Loucy (cell line): ENCODE data around the gene KIFAP3.

Experiments used
- H2AFZ ChIP-seq: fragments of 200-600 bp; sonication (generic); 2 replicates; pipeline ENCODE4 v1.6.0; 2016; ENCODE audit warnings: antibody characterized with exemption, mild to moderate bottlenecking, low read length, moderate library complexity
- H3F3A ChIP-seq: fragments of 200-600 bp; 2 replicates; pipeline ENCODE4 v1.6.0; 2016; ENCODE audit warnings: antibody characterized with exemption, low read depth, mild to moderate bottlenecking
- H3K27me3 ChIP-seq: fragments of 200-600 bp; sonication (generic); 2 replicates; pipeline ENCODE4 v1.6.1; 2014; ENCODE audit warnings: low read length, mild to moderate bottlenecking; ENCODE audit not compliant: insufficient read depth, poor library complexity, severe bottlenecking
- H3K36me3 ChIP-seq: fragments of 200-600 bp; sonication (generic); 2 replicates; pipeline ENCODE4 v1.6.1; 2016; ENCODE audit warnings: low read length; ENCODE audit not compliant: insufficient read depth
- H3K4me1 ChIP-seq: fragments of 200-600 bp; sonication (generic); 2 replicates; pipeline ENCODE4 v1.5.1; 2014; ENCODE audit warnings: low read length, mild to moderate bottlenecking; ENCODE audit not compliant: insufficient read depth, poor library complexity, severe bottlenecking
- H3K4me2 ChIP-seq: fragments of 200-600 bp; sonication (generic); 2 replicates; pipeline ENCODE4 v1.6.0; 2014; ENCODE audit warnings: antibody characterized with exemption, low read length, low read depth, mild to moderate bottlenecking; ENCODE audit not compliant: poor library complexity, severe bottlenecking
- H3K4me3 ChIP-seq: fragments of 200-600 bp; sonication (generic); 2 replicates; pipeline ENCODE4 v1.5.1; 2014; ENCODE audit warnings: low read length, mild to moderate bottlenecking, mixed read lengths; ENCODE audit not compliant: poor library complexity, severe bottlenecking
- H3K79me2 ChIP-seq: fragments of 200-600 bp; sonication (generic); 2 replicates; pipeline ENCODE4 v1.6.1; 2014; ENCODE audit warnings: low read length; ENCODE audit not compliant: insufficient read depth
- H3K9ac ChIP-seq: fragments of 200-600 bp; sonication (generic); 2 replicates; pipeline ENCODE4 v1.6.0; 2014; ENCODE audit warnings: mild to moderate bottlenecking, low read depth, low read length, moderate library complexity; ENCODE audit not compliant: poor library complexity, severe bottlenecking
- H3K9me2 ChIP-seq: fragments of 200-600 bp; sonication (generic); replicated peaks from 2 replicates; pipeline ENCODE4 v1.6.1; 2016; ENCODE audit warnings: low read depth, low read length, mixed read lengths
- H3K9me3 ChIP-seq: fragments of 200-600 bp; sonication (generic); 2 replicates; pipeline ENCODE4 v1.6.1; 2014; ENCODE audit warnings: mild to moderate bottlenecking, antibody characterized with exemption, low read length, low read depth; ENCODE audit not compliant: insufficient read depth
- H4K20me1 ChIP-seq: fragments of 200-600 bp; sonication (generic); 2 replicates; pipeline ENCODE4 v1.6.0; 2014; ENCODE audit warnings: antibody characterized with exemption, low read length, mild to moderate bottlenecking; ENCODE audit not compliant: insufficient read depth, poor library complexity, severe bottlenecking
- CTCF ChIP-seq: fragments of 200-600 bp; sonication (generic); conservative IDR thresholded peaks from 2 replicates; pipeline ENCODE4 v1.5.1; 2014; ENCODE audit warnings: mild to moderate bottlenecking, antibody characterized with exemption, low read length
- EZH2phosphoT487 ChIP-seq: fragments of 200-600 bp; IDR thresholded peaks from 2 replicates; pipeline ENCODE4 v1.6.1; 2018; ENCODE audit warnings: antibody characterized with exemption, mild to moderate bottlenecking, moderate library complexity, borderline replicate concordance

Gene KIFAP3

GRCh38 chr1:169943963-169944526 lies 130.4 kb downstream of the KIFAP3 start:
- TF ChIP-seq EZH2phosphoT487 = no peak
- TF ChIP-seq CTCF = no peak
- no peaks in the 10 kb centered on the region for H4K20me1 ChIP-seq
- H3K4me3 ChIP-seq = no peak overlapping the region
- H3K9me3 ChIP-seq = no peaks in the 10 kb centered on the region
- no peaks in the 10 kb centered on the region for H3K36me3 ChIP-seq
- no peak overlapping the region for H3K4me2 ChIP-seq
- H3F3A ChIP-seq = peaks cover 9% of the 10 kb centered on the region; the same call in 1 of the 2 replicates
- H3K27me3 ChIP-seq = no peaks in the 10 kb centered on the region
- H3K9me2 ChIP-seq = no peaks in the 10 kb centered on the region
- no peak overlapping the region for H2AFZ ChIP-seq
- no peak overlapping the region for H3K9ac ChIP-seq
- H3K4me1 ChIP-seq = peaks cover 29% of the 10 kb centered on the region
- H3K79me2 ChIP-seq = no peaks in the 10 kb centered on the region

- TF ChIP-seq CTCF (no peak), EZH2phosphoT487 (no peak)
- Histone ChIP-seq H3K9me3 (no peaks in the 10 kb centered on the region), H3K36me3 (no peaks in the 10 kb centered on the region), H4K20me1 (no peaks in the 10 kb centered on the region), H3K27me3 (no peaks in the 10 kb centered on the region), H3K4me1 (peaks cover 29% of the 10 kb centered on the region), H3K79me2 (no peaks in the 10 kb centered on the region), H3K4me2 (peak overlapping the region; percentile 58), H3K4me3 (peak overlapping the region; percentile 41), H3F3A (peaks cover 9% of the 10 kb centered on the region; the same call in 1 of the 2 replicates), H3K9me2 (no peaks in the 10 kb centered on the region), H3K9ac (peak overlapping the region; percentile 31), H2AFZ (no peak overlapping the region)
These were observed 132.3 kb downstream of the KIFAP3 start for GRCh38 chr1:169941982-169942830.

GRCh38 chr1:169933984-169934725 lies 140.3 kb downstream of the KIFAP3 start:
- no peaks in the 10 kb centered on the region for H3K4me1 ChIP-seq
- no peak for TF ChIP-seq EZH2phosphoT487
- no peak for TF ChIP-seq CTCF
- H3K9ac ChIP-seq = no peak overlapping the region
- no peaks in the 10 kb centered on the region for H3K27me3 ChIP-seq
- H2AFZ ChIP-seq = no peak overlapping the region
- no peaks in the 10 kb centered on the region for H3F3A ChIP-seq
- H3K9me3 ChIP-seq = no peaks in the 10 kb centered on the region
- no peak overlapping the region for H3K4me3 ChIP-seq
- no peaks in the 10 kb centered on the region for H3K9me2 ChIP-seq
- no peaks in the 10 kb centered on the region for H3K79me2 ChIP-seq
- H3K36me3 ChIP-seq = no peaks in the 10 kb centered on the region
- no peak overlapping the region for H3K4me2 ChIP-seq
- no peaks in the 10 kb centered on the region for H4K20me1 ChIP-seq
